Suprapubic skin (tissue), 4 donors: Measurements from ENCODE around the gene DMAC2. TPM values are rescaled to one million over a fixed set of nuclear protein-coding genes. Genes with fewer than 3 reads are reported as not detected.
"Not testable (repeated sequence)": the region's sequence is repeated elsewhere in the genome, so short reads cannot be mapped to it uniquely, and the experiment has no call there.

Source experiments
- DNase-seq, 2 donors: peaks; one replicate each; pipeline ENCODE4 v3.0.0-alpha.2; 2019; ENCODE audit warnings: low spot score in 2 of 2
- H3K27ac ChIP-seq: fragments of 200-600 bp; sonication (generic); one replicate; pipeline ENCODE4 v1.5.1; 2019
- H3K27me3 ChIP-seq: fragments of 200-600 bp; sonication (generic); one replicate; pipeline ENCODE4 v1.5.1; 2019
- H3K36me3 ChIP-seq: fragments of 200-600 bp; sonication (generic); one replicate; pipeline ENCODE4 v1.5.1; 2019
- H3K4me1 ChIP-seq: fragments of 200-600 bp; sonication (generic); one replicate; pipeline ENCODE4 v1.5.1; 2019
- H3K4me3 ChIP-seq: fragments of 200-600 bp; sonication (generic); one replicate; pipeline ENCODE4 v1.5.1; 2019; ENCODE audit warnings: mild to moderate bottlenecking
- H3K9me3 ChIP-seq: fragments of 200-600 bp; sonication (generic); one replicate; pipeline ENCODE4 v1.5.1; 2019
- CTCF ChIP-seq, 2 donors: fragments of 200-600 bp in 1 of 2; fragments of 450-650 bp in 1 of 2; sonication (generic) in 1 of 2; IDR thresholded peaks; one replicate each; pipeline ENCODE4 v1.5.1; 2016 to 2019; ENCODE audit warnings: antibody characterized with exemption in 2 of 2, mild to moderate bottlenecking in 1 of 2, moderate library complexity in 1 of 2
- EP300 ChIP-seq: sonication (generic); formaldehyde crosslinking; IDR thresholded peaks from one replicate; pipeline ENCODE4 v1.6.1; 2017; ENCODE audit warnings: antibody characterized with exemption
- POLR2A ChIP-seq, 2 donors: fragments of 450-650 bp; IDR thresholded peaks; one replicate each; pipeline ENCODE4 v1.6.1; 2017; ENCODE audit warnings: antibody characterized with exemption in 2 of 2, mild to moderate bottlenecking in 2 of 2, moderate library complexity in 2 of 2
- POLR2AphosphoS5 ChIP-seq, 3 donors: sonication (generic); formaldehyde crosslinking; IDR thresholded peaks; one replicate each; pipeline ENCODE4 v1.6.1; 2017; ENCODE audit warnings: antibody characterized with exemption in 3 of 3
- WGBS: methylation state at CpG from one replicate; pipeline ENCODE4 v1.1.5; 2018; 5-methylcytosine and 5-hydroxymethylcytosine counted together
- total RNA-seq, 4 donors: library from RNA; depleted of rRNA; stranded (reverse); fragments of >200 nt; gene quantifications; one replicate each; pipeline ENCODE4 v1.1.0, GENCODE V29; 2016

DMAC2 gene
- total RNA-seq, 4 donors from 2014 or later, result 26.1 to 36.4 (median 34.2) TPM

DNA sequence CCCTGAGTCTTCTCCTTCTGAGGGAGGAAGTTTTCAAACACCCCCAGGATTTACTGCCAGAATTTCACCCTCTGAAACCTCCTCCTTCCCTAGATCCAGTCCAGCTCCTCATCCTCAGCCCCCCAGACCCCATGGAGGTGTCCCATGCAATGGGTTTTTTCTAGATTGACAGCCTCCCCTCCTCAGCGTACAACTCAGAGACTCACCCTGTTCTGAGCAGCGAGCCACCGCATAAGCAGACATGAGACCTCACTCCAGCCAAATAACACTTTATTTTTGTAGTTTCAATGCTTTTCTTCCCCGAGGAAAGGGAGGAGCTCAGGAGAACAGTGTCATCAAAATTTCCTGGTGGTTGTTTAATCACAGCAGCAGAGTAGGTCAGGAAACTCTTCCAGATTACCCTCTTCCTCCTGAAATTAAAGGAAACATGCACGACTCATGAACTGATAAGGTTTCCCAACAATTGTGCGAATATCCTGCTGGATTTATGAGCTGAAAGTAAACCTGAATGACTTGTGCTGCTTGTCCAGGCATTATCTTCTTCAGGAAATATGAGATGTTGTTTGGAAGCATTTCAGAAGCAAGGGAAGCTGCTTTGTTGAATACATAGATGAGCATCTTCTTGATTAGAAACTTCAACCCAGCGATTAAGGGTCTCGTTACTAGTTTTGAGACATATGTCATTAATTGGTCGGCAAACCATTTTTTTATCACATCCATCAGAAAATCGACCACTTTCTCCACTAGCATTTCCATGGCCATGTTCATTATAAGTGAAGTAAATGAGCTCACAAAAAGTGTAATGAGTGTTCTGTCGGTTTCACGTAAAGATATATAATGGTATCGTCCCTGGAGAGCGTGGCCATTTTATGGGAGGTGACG lies 39.4 kb upstream of the DMAC2 start:
- Histone ChIP-seq H3K36me3 (no peaks in the 10 kb centered on the region), H3K9me3 (no peaks in the 10 kb centered on the region), H3K27me3 (peaks cover 15% of the 10 kb centered on the region), H3K4me3 (peak overlapping the region; percentile 16), H3K27ac (peak overlapping the region; percentile 26), H3K4me1 (no peaks in the 10 kb centered on the region)
- no peak for DNase-seq
- WGBS, result 63% methylated on average over 15 of the region's 15 CpGs
- TF ChIP-seq EP300, result no peak
- TF ChIP-seq CTCF (IDR thresholded peaks at IDR 0.05), result no peak

DNA sequence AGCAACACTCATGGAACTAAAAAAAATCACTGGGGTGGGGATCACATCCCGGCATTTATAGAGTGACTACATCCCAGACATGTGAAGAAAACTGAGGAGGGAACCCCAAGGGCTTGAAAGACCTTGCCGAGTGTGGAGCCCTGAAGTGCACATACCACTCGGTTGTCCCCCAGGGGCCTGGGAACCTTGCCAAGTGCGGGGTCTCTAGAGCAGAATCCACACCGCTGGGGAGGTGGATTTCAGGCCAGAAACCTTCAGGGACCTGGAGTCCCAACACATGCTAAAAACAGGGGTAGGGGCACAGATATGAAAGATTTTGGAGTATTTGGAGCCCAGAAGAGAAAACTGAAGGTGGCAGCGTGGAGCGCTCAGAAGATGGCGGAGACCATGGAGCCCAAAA lies 38.5 kb upstream of the DMAC2 start:
- TF ChIP-seq CTCF (IDR thresholded peaks at IDR 0.05) (no peak), POLR2AphosphoS5 (IDR thresholded peaks at IDR 0.05) (no peak), EP300 (no peak), POLR2A (IDR thresholded peaks at IDR 0.05) (no peak)
- H3K4me3 ChIP-seq, result peak overlapping the region; percentile 16
- no peak for DNase-seq
- no peaks in the 10 kb centered on the region for H3K9me3 ChIP-seq
- peaks cover 24% of the 10 kb centered on the region for H3K27me3 ChIP-seq
- no peaks in the 10 kb centered on the region for H3K4me1 ChIP-seq
- H3K36me3 ChIP-seq, result no peaks in the 10 kb centered on the region
- 56% methylated on average over 8 of the region's 8 CpGs for WGBS
- no peak overlapping the region for H3K27ac ChIP-seq

DNA sequence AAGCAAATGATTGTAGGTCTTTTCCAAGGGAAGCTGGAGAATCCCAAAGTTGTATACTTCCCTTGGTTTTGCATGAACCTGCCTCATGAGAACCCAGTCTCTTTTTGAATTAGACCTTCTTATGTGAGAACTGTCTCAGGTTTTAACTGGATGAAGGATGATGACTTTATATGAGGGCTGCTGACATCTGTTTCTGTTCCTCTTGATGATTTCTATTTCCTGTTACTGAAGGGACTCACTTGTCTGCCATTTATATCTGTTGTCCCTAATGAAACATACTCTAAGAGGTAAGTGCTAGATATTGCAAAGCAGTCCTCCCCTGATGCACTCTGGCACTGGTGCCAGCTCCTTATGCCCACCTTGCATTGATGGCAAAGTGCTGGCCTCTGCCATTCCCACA lies 36.9 kb upstream of the DMAC2 start:
- no peaks in the 10 kb centered on the region for H3K9me3 ChIP-seq
- H3K4me1 ChIP-seq, result no peaks in the 10 kb centered on the region
- peaks cover 36% of the 10 kb centered on the region for H3K27me3 ChIP-seq
- DNase-seq, result no peak
- no peak overlapping the region for H3K4me3 ChIP-seq
- no peak for TF ChIP-seq CTCF (IDR thresholded peaks at IDR 0.05)
- no peak for TF ChIP-seq POLR2A (IDR thresholded peaks at IDR 0.05)
- TF ChIP-seq POLR2AphosphoS5 (IDR thresholded peaks at IDR 0.05), result no peak
- TF ChIP-seq EP300, result no peak
- H3K36me3 ChIP-seq, result no peaks in the 10 kb centered on the region
- H3K27ac ChIP-seq, result no peak overlapping the region

GRCh38 chr19:41463257-41464256 lies 23.8 kb upstream of the DMAC2 start:
- not testable (repeated sequence) for H3K4me1 ChIP-seq, H3K9me3 ChIP-seq, H3K4me3 ChIP-seq, DNase-seq, H3K36me3 ChIP-seq, H3K27ac ChIP-seq
- WGBS, result 79% methylated on average over 22 of the region's 22 CpGs
- peaks cover 74% of the 10 kb centered on the region for H3K27me3 ChIP-seq

- no peaks in the 10 kb centered on the region for H3K36me3 ChIP-seq
- DNase-seq, result no peak
- H3K4me3 ChIP-seq, result no peak overlapping the region
- 52% methylated on average over 6 of the region's 6 CpGs for WGBS
- H3K9me3 ChIP-seq, result no peaks in the 10 kb centered on the region
- peaks cover 72% of the 10 kb centered on the region for H3K27me3 ChIP-seq
- H3K27ac ChIP-seq, result no peak overlapping the region
- TF ChIP-seq POLR2A (IDR thresholded peaks at IDR 0.05), result no peak
- no peak for TF ChIP-seq POLR2AphosphoS5 (IDR thresholded peaks at IDR 0.05)
- no peaks in the 10 kb centered on the region for H3K4me1 ChIP-seq
These were observed 22.8 kb upstream of the DMAC2 start for GRCh38 chr19:41462497-41462896.

DNA sequence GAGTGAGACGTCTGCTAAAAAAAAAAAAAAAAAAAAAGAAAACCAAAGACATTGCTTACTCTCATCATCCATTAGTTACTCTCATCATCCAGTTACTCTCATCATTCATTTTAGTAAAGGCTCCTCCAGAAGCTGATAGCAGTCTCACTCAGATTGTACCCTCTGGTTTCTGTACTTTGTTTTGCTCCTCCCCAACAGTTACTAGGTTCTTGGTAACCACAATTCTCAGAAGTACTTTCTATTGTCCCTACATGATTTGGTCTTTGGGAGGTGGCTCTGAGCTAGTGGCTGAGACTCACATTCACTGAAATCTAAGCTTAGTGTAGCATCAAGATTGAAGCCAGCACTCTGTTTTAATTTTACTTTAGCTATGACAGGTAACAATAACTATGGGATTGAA lies 17.5 kb upstream of the DMAC2 start:
- 50% methylated on average over 1 of the region's 1 CpG for WGBS
- Histone ChIP-seq H3K4me3 (no peak overlapping the region), H3K9me3 (no peaks in the 10 kb centered on the region), H3K36me3 (no peaks in the 10 kb centered on the region), H3K27ac (no peak overlapping the region), H3K4me1 (peaks cover 12% of the 10 kb centered on the region), H3K27me3 (peaks cover 32% of the 10 kb centered on the region)
- TF ChIP-seq POLR2A (IDR thresholded peaks at IDR 0.05) (no peak), EP300 (no peak), POLR2AphosphoS5 (IDR thresholded peaks at IDR 0.05) (no peak), CTCF (IDR thresholded peaks at IDR 0.05) (no peak)
- DNase-seq, result no peak
